Choroid plexus epithelial cell (primary cell): ENCODE data around the gene SSC5D.
A peak's percentile ranks its signal among the peaks of the same experiment; 100 is the strongest.

ENCODE experiments used
- DNase-seq: peaks from one replicate; pipeline ENCODE4 v3.0.0-alpha.2; 2010; ENCODE audit warnings: low read depth
- H3K4me3 ChIP-seq: 2 replicates; pipeline ENCODE4 v1.5.1; 2011; ENCODE audit warnings: low read depth, mild to moderate bottlenecking, control low read depth, low read length, moderate library complexity
- CTCF ChIP-seq: conservative IDR thresholded peaks from 2 replicates; pipeline ENCODE4 v1.5.1; 2011; ENCODE audit warnings: low read depth, mild to moderate bottlenecking, control low read depth, inconsistent platforms, low read length, moderate library complexity

The SSC5D gene

GRCh38 chr19:55466241-55466614, 22.0 kb upstream of the SSC5D start:
- no peak for DNase-seq
- TF ChIP-seq CTCF: no peak
- H3K4me3 ChIP-seq: no peak overlapping the region

GRCh38 chr19:55467236-55468053, 20.8 kb upstream of the SSC5D start:
- TF ChIP-seq CTCF: peak; percentile 67
- H3K4me3 ChIP-seq: no peak overlapping the region
- peak; percentile 82 for DNase-seq

GRCh38 chr19:55468054-55468393, 20.2 kb upstream of the SSC5D start:
- no peak overlapping the region for H3K4me3 ChIP-seq
- TF ChIP-seq CTCF: no peak
- no peak for DNase-seq

- no peak overlapping the region for H3K4me3 ChIP-seq
- DNase-seq: no peak
- TF ChIP-seq CTCF: no peak
Observed at GRCh38 chr19:55471266-55471665, 17.0 kb upstream of the SSC5D start.

- TF ChIP-seq CTCF: no peak
- DNase-seq: peak; percentile 70
- H3K4me3 ChIP-seq: no peak overlapping the region
Observed at GRCh38 chr19:55472463-55472862, 15.8 kb upstream of the SSC5D start.

GRCh38 chr19:55473225-55474012, 14.8 kb upstream of the SSC5D start:
- H3K4me3 ChIP-seq: no peak overlapping the region
- no peak for TF ChIP-seq CTCF
- DNase-seq: peak; percentile 60
